OCI-LY3 (cell line): ENCODE data around the gene ASTN2.

Experiments
- EZH2phosphoT487 ChIP-seq: fragments of 200-600 bp; shearing (Covaris generic); IDR thresholded peaks from 2 replicates; pipeline ENCODE4 v1.6.1; 2018; ENCODE audit warnings: antibody characterized with exemption, mixed run types, low read depth
- TF ChIP-seq, protein P1 (sequence below): fragments of 200-600, 300-600 bp; sonication (generic); IDR thresholded peaks from 2 replicates; pipeline ENCODE4 v1.5.1; 2014; ENCODE audit warnings: antibody characterized with exemption, low read length, low read depth

GRCh38 chr9:117044241-117044640 lies 370.6 kb downstream of the ASTN2 start:
- TF ChIP-seq, protein P1, sequence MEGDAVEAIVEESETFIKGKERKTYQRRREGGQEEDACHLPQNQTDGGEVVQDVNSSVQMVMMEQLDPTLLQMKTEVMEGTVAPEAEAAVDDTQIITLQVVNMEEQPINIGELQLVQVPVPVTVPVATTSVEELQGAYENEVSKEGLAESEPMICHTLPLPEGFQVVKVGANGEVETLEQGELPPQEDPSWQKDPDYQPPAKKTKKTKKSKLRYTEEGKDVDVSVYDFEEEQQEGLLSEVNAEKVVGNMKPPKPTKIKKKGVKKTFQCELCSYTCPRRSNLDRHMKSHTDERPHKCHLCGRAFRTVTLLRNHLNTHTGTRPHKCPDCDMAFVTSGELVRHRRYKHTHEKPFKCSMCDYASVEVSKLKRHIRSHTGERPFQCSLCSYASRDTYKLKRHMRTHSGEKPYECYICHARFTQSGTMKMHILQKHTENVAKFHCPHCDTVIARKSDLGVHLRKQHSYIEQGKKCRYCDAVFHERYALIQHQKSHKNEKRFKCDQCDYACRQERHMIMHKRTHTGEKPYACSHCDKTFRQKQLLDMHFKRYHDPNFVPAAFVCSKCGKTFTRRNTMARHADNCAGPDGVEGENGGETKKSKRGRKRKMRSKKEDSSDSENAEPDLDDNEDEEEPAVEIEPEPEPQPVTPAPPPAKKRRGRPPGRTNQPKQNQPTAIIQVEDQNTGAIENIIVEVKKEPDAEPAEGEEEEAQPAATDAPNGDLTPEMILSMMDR: no peak
- TF ChIP-seq EZH2phosphoT487: no peak
